Retina (tissue), 1 donor: ENCODE measurements around the gene CEP112.

Experiments used
- DNase-seq: peaks from one replicate; pipeline ENCODE4 v3.0.0-alpha.2; 2016

CEP112 gene

GRCh38 chr17:65977041-65977440 lies 214.9 kb downstream of the CEP112 start:
- DNase-seq, result no peak

- peak; percentile 6 for DNase-seq
Observed at GRCh38 chr17:65975878-65976277, 216.1 kb downstream of the CEP112 start.

GRCh38 chr17:65973237-65973636 lies 218.7 kb downstream of the CEP112 start:
- DNase-seq, result no peak

GRCh38 chr17:65967372-65967771 lies 224.6 kb downstream of the CEP112 start:
- DNase-seq, result no peak

GRCh38 chr17:65966072-65966695 lies 225.7 kb downstream of the CEP112 start:
- no peak for DNase-seq

- DNase-seq, result no peak
Observed at GRCh38 chr17:65963179-65963578, 228.8 kb downstream of the CEP112 start.

GRCh38 chr17:65959630-65960029 lies 232.3 kb downstream of the CEP112 start:
- no peak for DNase-seq

GRCh38 chr17:65956814-65957213 lies 235.1 kb downstream of the CEP112 start:
- no peak for DNase-seq

GRCh38 chr17:65954148-65954449 lies 237.8 kb downstream of the CEP112 start:
- no peak for DNase-seq

- DNase-seq, result no peak
Observed at GRCh38 chr17:65953316-65954147, 238.4 kb downstream of the CEP112 start.

GRCh38 chr17:65952586-65952985 lies 239.3 kb downstream of the CEP112 start:
- no peak for DNase-seq

- no peak for DNase-seq
Observed at GRCh38 chr17:65952015-65952414, 239.9 kb downstream of the CEP112 start.

GRCh38 chr17:65947831-65948230 lies 244.1 kb downstream of the CEP112 start:
- DNase-seq, result no peak

- no peak for DNase-seq
Observed at GRCh38 chr17:65942592-65942991, 249.3 kb downstream of the CEP112 start.

- no peak for DNase-seq
Observed at GRCh38 chr17:65941356-65941899, 250.5 kb downstream of the CEP112 start.

GRCh38 chr17:65936013-65936412 lies 255.9 kb downstream of the CEP112 start:
- no peak for DNase-seq

- DNase-seq, result no peak
Observed at GRCh38 chr17:65933290-65933689, 258.6 kb downstream of the CEP112 start.

- no peak for DNase-seq
Observed at GRCh38 chr17:65931246-65932149, 260.4 kb downstream of the CEP112 start.

- DNase-seq, result no peak
Observed at GRCh38 chr17:65930140-65930730, 261.7 kb downstream of the CEP112 start.

GRCh38 chr17:65926599-65926998 lies 265.3 kb downstream of the CEP112 start:
- no peak for DNase-seq

GRCh38 chr17:65925606-65926307 lies 266.2 kb downstream of the CEP112 start:
- no peak for DNase-seq

GRCh38 chr17:65920996-65921395 lies 270.9 kb downstream of the CEP112 start:
- DNase-seq, result no peak
